Activated naive CD8-positive, alpha-beta T cell treated with anti-CD3 and anti-CD28 coated beads, Interleukin-2, amount 50 U/mL, for 24 hours (primary cell): ENCODE results near the gene TMEM91.
A peak's percentile ranks its signal among the peaks of the same experiment; 100 is the strongest.

Experiments used
- ATAC-seq: fragments of 150-1000 bp; cut with Tn5 transposase; one replicate; pipeline ENCODE4 v1.10.0; 2021
- DNase-seq: peaks from one replicate; pipeline ENCODE4 v3.0.0; 2021
- H3K27ac Mint-ChIP-seq: one replicate; pipeline ENCODE4 v1.8.0; 2021; ENCODE audit warnings: mild to moderate bottlenecking, mixed read lengths
- H3K27me3 Mint-ChIP-seq: one replicate; pipeline ENCODE4 v1.8.0; 2021; ENCODE audit warnings: mixed read lengths
- H3K36me3 Mint-ChIP-seq: one replicate; pipeline ENCODE4 v1.8.0; 2021; ENCODE audit warnings: low read depth, mixed read lengths
- H3K4me1 Mint-ChIP-seq: one replicate; pipeline ENCODE4 v1.8.0; 2021; ENCODE audit warnings: mixed read lengths
- H3K4me3 Mint-ChIP-seq: one replicate; pipeline ENCODE4 v1.8.0; 2021; ENCODE audit warnings: mild to moderate bottlenecking, moderate library complexity, mixed read lengths
- H3K9me3 Mint-ChIP-seq: one replicate; pipeline ENCODE4 v1.8.0; 2021; ENCODE audit warnings: mixed read lengths

The TMEM91 gene

DNA sequence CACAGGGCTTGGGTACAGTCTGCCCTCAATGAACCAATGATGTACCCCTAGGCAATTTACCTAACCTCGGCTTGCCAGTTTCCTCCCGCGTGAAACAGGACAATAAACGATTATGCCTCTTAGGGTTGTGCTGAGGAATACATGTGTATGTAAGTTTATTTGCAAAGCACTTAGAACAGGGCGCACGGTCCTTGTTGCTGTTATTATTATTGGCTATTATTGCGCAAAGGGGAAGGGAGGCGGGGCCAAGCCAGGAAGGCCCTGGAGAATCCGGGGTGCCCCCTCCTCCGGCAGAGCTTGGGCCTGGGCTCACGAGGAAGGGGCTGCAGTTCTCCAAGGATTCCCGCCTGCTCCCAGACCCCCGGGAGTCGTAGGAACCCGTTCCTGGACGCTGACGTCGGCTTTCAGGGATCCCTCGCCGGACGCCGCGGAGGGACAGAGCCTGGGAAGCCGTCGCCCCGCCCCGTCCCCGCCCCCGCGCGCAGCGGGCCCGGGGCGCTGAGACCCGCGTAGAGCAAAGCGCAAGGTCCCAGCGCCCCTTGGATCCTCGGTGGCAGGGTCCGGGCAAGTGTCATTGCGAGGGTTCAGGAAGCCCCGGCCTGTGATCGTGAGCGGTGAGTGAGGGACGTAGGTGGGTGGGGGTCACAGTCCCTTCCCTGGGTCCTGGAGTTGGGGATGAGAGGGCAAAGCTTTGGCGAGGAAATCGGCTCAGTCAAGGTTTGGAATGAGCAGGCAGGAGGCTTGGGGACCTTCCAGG lies at the start of gene TMEM91:
TMEM91 (plus strand) TSS at position 293 of the 757 bp plus-strand sequence. CDS start 1,777 bp downstream, outside the sequence.
- peak; percentile 37 for ATAC-seq
- Mint-ChIP-seq H3K4me1 (peaks cover 16% of the 10 kb centered on the region), H3K27me3 (no peaks in the 10 kb centered on the region), H3K36me3 (no peaks in the 10 kb centered on the region), H3K4me3 (peak within 1 kb of the TSS; percentile 60), H3K9me3 (no peaks in the 10 kb centered on the region), H3K27ac (peak within 1 kb of the TSS; percentile 7)
- peak; percentile 18 for DNase-seq

GRCh38 chr19:41327076-41327575 lies 49.2 kb upstream of the TMEM91 start:
- Mint-ChIP-seq H3K4me3 (peak overlapping the region; percentile 75), H3K36me3 (peaks cover 39% of the 10 kb centered on the region), H3K27ac (peak overlapping the region; percentile 93), H3K9me3 (no peaks in the 10 kb centered on the region), H3K4me1 (peaks cover 72% of the 10 kb centered on the region), H3K27me3 (no peaks in the 10 kb centered on the region)
- no peak for ATAC-seq
- DNase-seq: no peak

DNA sequence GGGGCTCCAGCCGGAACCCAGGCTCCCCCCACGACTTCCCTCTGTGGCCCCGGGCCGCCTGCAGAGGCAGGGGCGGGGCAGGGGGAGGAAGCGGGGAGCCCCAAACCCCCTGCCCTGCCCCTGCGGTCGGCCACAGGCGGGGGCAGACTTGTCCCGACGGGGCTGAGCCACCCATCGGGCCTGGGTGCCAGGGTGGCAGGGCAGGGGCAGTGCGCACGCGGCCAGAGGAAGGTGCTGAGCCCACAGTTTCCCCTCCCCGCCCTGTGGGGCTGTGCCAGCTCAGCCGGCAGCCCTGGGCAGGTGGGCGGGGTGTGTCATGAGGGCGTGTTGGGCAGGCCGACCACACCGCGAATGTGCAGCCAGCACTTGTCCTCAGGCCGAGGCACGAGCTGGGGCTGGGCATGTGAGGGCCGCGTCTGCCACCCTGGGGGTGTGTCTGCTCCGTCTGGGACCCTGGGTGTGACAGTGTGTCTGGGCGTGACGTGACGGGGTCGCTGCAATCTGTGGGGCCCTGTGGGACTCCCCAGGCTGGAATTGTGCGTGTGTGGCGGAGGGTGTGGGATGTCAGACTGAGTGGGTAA lies 48.7 kb upstream of the TMEM91 start:
- H3K27ac Mint-ChIP-seq: peak overlapping the region; percentile 96
- peaks cover 44% of the 10 kb centered on the region for H3K36me3 Mint-ChIP-seq
- H3K4me3 Mint-ChIP-seq: peak overlapping the region; percentile 75
- no peaks in the 10 kb centered on the region for H3K27me3 Mint-ChIP-seq
- DNase-seq (peak; percentile 84), ATAC-seq (peak; percentile 66)
- H3K4me1 Mint-ChIP-seq: peaks cover 72% of the 10 kb centered on the region
- H3K9me3 Mint-ChIP-seq: no peaks in the 10 kb centered on the region

DNA sequence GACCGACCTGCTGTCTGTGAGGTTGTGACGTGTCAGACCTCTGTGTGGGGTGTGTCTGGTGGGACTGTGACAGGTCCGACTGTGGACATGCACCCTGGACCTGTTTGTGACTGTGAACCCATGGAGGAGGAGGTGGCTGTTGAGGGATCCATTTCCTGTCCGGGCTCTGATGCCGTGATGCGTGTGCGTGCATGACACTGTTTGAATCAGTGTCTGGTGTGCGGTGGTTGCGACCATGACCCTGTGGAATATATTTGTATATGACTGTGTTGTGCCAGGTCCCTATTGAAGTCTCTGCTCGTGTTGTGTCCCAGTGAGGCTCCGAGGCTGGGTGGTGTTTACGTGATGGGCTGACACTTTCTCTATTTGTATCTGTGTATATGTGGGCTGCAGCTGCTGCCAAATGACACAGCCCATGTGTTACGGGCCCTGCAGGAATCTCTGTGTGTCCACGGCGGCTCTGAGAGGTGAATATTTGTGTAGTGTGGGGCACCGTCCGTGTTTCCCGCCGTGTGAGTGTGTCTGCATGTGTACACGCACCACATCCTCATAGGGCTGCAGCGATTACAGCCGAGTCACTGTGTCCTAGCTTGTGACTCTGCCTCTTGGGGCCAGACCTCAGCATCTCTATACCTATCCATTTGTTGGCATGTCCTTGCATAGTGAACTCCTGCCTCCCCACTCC lies 48.0 kb upstream of the TMEM91 start:
- Mint-ChIP-seq H3K4me3 (peak overlapping the region; percentile 75), H3K27me3 (no peaks in the 10 kb centered on the region), H3K27ac (peak overlapping the region; percentile 96), H3K9me3 (no peaks in the 10 kb centered on the region), H3K36me3 (peaks cover 46% of the 10 kb centered on the region), H3K4me1 (peaks cover 69% of the 10 kb centered on the region)
- DNase-seq (no peak), ATAC-seq (peak; percentile 75)

DNA sequence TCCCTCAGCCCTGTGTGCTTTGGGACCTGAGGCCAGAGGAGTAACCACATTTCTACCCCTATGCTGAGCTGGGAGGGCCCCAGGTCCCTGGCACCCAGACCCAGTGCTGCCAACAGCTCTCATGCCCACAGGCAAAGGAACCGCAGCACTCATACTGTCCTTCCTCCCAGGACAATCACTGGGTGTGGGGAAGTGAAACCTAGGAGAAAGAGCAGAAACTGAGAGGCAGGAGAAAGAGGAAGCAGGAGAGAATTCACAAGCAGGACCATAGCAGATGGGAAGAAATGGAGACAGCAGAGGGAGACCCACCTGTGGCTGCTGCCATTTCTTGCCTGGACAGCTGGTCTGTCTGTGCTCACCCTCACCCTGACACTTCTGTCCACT lies 47.5 kb upstream of the TMEM91 start:
- H3K4me1 Mint-ChIP-seq: peaks cover 68% of the 10 kb centered on the region
- no peak for DNase-seq
- H3K9me3 Mint-ChIP-seq: no peaks in the 10 kb centered on the region
- no peaks in the 10 kb centered on the region for H3K27me3 Mint-ChIP-seq
- H3K4me3 Mint-ChIP-seq: peak overlapping the region; percentile 75
- no peak for ATAC-seq
- peak overlapping the region; percentile 96 for H3K27ac Mint-ChIP-seq
- H3K36me3 Mint-ChIP-seq: peaks cover 49% of the 10 kb centered on the region

DNA sequence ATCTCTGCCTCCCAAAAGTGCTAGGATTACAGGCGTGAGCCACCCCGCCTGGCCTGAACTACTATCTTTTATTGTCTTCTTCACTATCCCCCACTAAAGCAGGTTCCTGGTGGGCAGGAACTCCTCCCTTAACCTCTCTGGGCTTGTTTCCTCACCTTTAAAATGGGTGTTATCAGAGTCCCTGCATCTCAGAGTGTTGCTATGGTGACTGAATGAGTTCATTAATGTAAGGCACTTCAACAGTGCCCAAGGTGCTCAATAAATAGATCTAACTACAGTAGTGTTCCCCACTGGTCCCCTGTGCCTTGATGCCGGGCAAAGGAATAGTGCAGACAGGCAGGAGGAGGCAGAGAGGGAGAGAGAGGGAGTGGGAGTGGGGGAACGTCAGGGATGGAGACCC lies 45.9 kb upstream of the TMEM91 start:
- H3K4me1 Mint-ChIP-seq: peaks cover 63% of the 10 kb centered on the region
- H3K9me3 Mint-ChIP-seq: no peaks in the 10 kb centered on the region
- no peak overlapping the region for H3K4me3 Mint-ChIP-seq
- peak overlapping the region; percentile 69 for H3K27ac Mint-ChIP-seq
- no peaks in the 10 kb centered on the region for H3K27me3 Mint-ChIP-seq
- H3K36me3 Mint-ChIP-seq: peaks cover 53% of the 10 kb centered on the region
- ATAC-seq (no peak), DNase-seq (no peak)

DNA sequence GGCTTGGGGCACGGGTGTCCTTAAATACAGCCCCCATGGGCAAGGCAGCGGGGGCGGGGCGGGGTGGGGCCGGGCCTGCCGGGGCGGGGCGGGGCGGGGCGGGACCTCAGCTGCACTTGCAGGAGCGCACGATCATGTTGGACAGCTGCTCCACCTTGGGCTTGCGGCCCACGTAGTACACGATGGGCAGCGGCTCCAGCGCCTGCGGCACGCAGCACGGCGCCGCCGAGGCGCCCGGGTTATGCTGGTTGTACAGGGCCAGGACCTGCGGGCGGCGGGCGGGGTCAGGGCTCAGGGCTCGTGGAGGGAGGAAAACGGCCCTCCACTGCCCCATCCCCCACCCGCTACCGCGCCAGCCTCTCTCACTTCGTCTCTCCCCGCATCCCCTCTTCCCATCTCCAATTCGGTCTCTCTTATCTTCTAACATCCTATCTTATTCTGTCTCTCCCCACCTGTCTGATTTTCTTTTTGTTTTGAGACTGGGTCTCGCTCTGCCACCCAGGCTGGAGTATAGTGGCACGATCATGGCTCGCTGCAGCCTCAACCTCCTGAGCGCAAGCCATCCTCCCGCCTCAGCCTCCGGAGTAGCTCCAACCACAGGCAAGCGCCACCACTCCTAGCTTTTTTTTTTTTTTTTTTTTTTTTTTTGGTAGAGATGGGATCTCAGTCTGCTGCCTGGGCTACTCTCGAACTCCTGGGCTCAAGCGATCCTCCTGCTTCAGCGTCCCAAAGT lies 45.2 kb upstream of the TMEM91 start:
- DNase-seq: no peak
- Mint-ChIP-seq H3K4me1 (peaks cover 66% of the 10 kb centered on the region), H3K4me3 (no peak overlapping the region), H3K36me3 (peaks cover 54% of the 10 kb centered on the region), H3K27me3 (no peaks in the 10 kb centered on the region), H3K9me3 (no peaks in the 10 kb centered on the region), H3K27ac (peak overlapping the region; percentile 53)
- ATAC-seq: no peak

DNA sequence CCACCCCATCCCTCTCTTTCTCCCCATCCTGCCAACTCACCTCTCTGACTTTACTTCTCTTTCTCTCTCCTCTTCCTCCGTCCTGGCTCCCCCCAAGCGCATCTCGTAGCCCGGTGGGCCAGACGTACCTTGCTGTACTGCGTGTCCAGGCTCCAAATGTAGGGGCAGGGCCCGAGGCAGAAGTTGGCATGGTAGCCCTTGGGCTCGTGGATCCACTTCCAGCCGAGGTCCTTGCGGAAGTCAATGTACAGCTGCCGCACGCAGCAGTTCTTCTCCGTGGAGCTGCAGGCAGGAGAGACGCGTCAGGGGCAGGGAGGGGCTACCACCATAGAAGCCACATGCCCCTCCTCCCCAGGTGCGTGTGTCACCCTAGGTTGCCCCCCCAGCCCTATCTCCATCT lies 44.3 kb upstream of the TMEM91 start:
- H3K27me3 Mint-ChIP-seq: no peaks in the 10 kb centered on the region
- no peak overlapping the region for H3K4me3 Mint-ChIP-seq
- no peaks in the 10 kb centered on the region for H3K9me3 Mint-ChIP-seq
- ATAC-seq (no peak), DNase-seq (no peak)
- H3K27ac Mint-ChIP-seq: peak overlapping the region; percentile 52
- peaks cover 59% of the 10 kb centered on the region for H3K4me1 Mint-ChIP-seq
- H3K36me3 Mint-ChIP-seq: peaks cover 52% of the 10 kb centered on the region

- Mint-ChIP-seq H3K4me1 (peaks cover 57% of the 10 kb centered on the region), H3K27ac (peak overlapping the region; percentile 52), H3K36me3 (peaks cover 51% of the 10 kb centered on the region), H3K9me3 (no peaks in the 10 kb centered on the region), H3K4me3 (no peak overlapping the region), H3K27me3 (no peaks in the 10 kb centered on the region)
- ATAC-seq (no peak), DNase-seq (no peak)
These were observed 43.9 kb upstream of the TMEM91 start for GRCh38 chr19:41332468-41332867.

DNA sequence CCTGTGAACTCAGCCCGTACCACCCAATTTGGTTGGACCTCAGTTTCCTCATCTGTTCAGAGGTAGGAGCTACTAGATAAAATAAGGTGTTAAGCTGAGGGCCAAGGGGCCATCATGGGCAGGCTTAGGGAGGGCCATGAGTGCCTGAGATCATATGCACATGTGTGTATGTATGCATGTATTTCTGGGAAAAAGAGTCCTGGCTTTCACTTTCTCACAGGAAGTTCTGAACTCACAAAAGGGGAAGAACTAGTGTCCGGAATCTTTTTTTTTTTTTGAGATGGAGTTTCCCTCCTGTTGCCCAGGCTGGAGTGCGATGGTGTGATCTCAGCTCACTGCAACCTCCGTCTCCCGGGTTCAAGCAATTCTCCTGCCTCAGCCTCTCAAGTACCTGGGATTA lies 41.5 kb upstream of the TMEM91 start:
- no peaks in the 10 kb centered on the region for H3K9me3 Mint-ChIP-seq
- no peak for ATAC-seq
- no peaks in the 10 kb centered on the region for H3K27me3 Mint-ChIP-seq
- H3K4me1 Mint-ChIP-seq: peaks cover 43% of the 10 kb centered on the region
- H3K27ac Mint-ChIP-seq: peak overlapping the region; percentile 77
- no peak overlapping the region for H3K4me3 Mint-ChIP-seq
- H3K36me3 Mint-ChIP-seq: peaks cover 53% of the 10 kb centered on the region
- DNase-seq: no peak

DNA sequence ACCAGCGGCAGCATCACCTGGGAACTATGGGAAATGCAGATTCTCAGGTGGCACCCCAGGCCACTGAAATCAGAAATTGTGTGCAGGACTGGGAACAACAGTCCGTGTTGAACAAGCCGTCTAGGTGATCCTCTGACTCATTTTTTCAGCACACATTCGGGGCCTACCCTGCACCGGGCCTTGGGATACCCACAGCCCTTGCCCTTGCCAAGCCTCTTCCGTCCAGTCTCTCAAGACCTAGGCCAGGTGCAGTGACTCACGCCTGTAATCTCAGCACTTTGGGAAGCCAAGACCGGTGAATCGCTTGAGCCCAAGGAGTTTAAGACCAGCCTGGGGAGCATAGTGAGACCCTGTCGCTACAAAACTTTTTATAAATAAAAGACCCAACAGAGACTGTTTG lies 40.9 kb upstream of the TMEM91 start:
- H3K4me3 Mint-ChIP-seq: no peak overlapping the region
- H3K27me3 Mint-ChIP-seq: no peaks in the 10 kb centered on the region
- ATAC-seq: no peak
- DNase-seq: no peak
- H3K9me3 Mint-ChIP-seq: no peaks in the 10 kb centered on the region
- peaks cover 41% of the 10 kb centered on the region for H3K4me1 Mint-ChIP-seq
- H3K36me3 Mint-ChIP-seq: peaks cover 54% of the 10 kb centered on the region
- no peak overlapping the region for H3K27ac Mint-ChIP-seq

DNA sequence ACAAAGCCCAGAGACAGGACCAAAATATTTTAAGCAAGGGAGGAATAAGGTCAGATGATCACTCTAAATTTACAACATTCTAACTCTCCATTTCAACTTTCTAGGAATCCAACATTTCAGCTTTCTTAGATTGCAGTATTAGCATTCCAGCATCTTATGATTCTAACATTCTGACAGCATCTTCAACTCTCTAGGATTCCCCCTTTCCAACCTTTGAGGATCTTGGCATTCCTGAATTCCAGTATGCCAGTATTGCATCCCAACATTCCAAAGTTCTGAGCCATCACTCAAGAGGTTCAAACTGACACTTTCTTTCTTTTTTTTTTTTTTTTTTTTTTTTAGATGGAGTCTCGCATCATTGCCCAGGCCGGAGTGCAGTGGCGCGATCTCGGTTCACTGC lies 36.4 kb upstream of the TMEM91 start:
- DNase-seq (no peak), ATAC-seq (no peak)
- Mint-ChIP-seq H3K9me3 (no peaks in the 10 kb centered on the region), H3K4me3 (no peak overlapping the region), H3K4me1 (peaks cover 43% of the 10 kb centered on the region), H3K27ac (peak overlapping the region; percentile 1), H3K27me3 (no peaks in the 10 kb centered on the region), H3K36me3 (peaks cover 57% of the 10 kb centered on the region)

DNA sequence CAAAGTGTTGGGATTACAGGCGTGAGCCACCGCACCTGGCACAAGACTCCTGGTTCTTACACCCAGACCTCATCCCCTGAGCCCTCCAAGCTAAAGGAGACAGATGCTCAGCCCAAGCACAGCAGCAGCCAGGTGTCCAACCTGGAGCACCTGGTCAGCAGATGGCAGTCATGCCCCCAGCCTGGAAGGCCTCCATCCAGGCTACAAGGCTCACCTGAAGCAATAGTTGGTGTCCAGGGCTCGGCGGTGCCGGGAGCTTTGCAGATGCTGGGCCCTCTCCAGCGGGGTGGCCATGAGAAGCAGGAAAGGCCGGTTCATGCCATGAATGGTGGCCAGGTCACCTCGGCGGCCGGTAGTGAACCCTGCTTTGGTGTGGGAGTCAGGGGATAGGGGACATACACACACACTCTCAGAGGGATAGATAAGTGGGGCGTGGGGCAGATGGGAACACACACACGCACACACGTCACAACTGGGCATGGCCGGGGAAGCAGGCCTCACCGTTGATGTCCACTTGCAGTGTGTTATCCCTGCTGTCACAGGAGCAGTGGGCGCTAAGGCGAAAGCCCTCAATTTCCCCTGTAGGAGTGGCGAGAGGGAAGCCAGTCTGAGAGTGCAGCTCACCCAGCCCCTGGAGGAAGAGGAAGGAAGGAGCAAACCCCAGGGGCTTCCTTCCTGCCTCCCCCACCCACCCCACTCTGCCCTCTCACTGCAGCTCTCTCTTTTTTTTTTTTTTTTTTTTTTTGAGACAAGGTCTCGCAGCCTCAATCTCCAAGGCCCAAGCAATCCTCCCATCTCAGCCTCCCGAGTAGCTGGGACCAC lies 34.5 kb upstream of the TMEM91 start:
- DNase-seq (no peak), ATAC-seq (no peak)
- Mint-ChIP-seq H3K36me3 (peaks cover 60% of the 10 kb centered on the region), H3K27ac (no peak overlapping the region), H3K4me3 (no peak overlapping the region), H3K27me3 (no peaks in the 10 kb centered on the region), H3K4me1 (peaks cover 34% of the 10 kb centered on the region), H3K9me3 (no peaks in the 10 kb centered on the region)

GRCh38 chr19:41344162-41344561 lies 32.2 kb upstream of the TMEM91 start:
- Mint-ChIP-seq H3K36me3 (peaks cover 57% of the 10 kb centered on the region), H3K4me1 (peaks cover 43% of the 10 kb centered on the region), H3K4me3 (no peak overlapping the region), H3K27me3 (no peaks in the 10 kb centered on the region), H3K9me3 (no peaks in the 10 kb centered on the region), H3K27ac (peak overlapping the region; percentile 31)
- no peak for ATAC-seq
- DNase-seq: no peak
